Stimulated activated CD8-positive, alpha-beta memory T cell treated with anti-CD3 and anti-CD28 coated beads, Interleukin-12 subunit alpha, Interleukin-12 subunit beta, amount 100 ng/mL, for 4 hours (primary cell): ENCODE data around the gene ST3GAL4.

Experiments
- DNase-seq: peaks from one replicate; pipeline ENCODE4 v3.0.0-alpha.2; 2020; ENCODE audit warnings: low read depth

Gene ST3GAL4

DNA sequence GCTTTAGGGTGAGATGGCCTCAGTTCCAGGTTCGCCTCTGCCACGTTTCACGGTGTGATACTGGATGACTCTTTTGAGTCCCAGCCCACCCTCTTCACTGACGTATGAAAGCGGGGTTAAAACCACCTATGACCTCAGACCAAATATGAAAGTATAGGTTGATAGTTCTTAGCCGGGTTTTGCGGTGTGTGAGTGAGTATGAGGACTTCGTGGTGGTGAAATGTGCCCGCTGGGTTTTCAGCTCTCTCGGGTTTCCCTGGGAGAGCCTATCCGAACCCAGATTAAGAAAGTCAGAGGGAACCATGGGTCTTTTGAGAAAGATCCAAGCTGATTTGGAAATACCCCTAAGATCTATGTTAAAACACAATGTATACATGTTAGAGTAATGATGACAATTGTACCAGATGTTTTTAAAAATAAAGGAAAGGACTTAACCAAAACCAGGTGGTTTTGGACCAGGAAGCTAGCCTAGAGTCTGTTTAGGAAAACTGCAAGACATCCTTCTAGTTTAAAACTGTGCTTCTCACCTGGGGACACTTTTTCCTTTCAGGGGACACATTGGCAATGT lies 25.8 kb upstream of the ST3GAL4 start:
- DNase-seq, result peak; percentile 15

DNA sequence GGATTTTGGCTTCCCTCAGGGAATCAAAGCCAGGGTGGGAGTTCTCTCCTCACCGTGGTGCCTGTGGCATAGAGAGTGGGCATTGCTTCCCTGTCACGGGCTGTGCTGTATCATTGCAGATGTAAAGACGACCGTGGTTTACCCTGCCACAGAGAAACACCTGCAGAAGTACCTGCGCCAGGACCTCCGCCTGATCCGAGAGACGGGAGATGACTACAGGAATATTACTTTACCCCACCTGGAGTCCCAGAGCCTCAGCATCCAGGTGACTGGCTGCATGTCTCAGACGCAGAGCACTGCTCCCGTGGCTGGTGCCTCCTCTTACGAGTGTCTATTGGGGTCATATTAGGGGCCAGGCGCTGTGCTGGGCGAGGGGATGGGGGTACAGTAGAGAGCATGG lies 24.2 kb upstream of the ST3GAL4 start:
- DNase-seq, result no peak

DNA sequence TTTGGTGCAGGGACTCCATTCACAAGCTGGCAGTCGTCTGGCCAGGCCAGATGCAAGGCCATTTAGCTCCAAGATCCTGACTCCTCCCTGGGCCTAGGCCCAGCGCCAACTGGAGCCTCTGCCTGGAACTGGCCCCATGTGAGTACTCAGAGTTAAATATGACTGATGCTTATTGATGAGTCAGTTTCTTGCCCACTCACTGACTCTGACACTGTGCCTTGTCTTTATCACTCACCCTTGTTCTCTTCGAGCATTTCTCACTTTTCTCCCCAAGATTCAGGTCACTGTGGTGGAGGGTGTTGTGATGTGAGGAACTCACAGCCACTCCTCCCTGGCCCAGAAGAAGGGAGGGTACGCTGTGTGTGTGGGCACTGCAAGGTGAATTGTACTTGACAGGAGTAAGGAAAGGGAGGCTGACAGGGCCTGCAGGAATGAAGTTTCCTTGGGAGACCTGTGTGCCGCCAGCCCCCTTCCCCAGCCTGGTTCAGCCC lies 23.2 kb upstream of the ST3GAL4 start:
- DNase-seq, result no peak

DNA sequence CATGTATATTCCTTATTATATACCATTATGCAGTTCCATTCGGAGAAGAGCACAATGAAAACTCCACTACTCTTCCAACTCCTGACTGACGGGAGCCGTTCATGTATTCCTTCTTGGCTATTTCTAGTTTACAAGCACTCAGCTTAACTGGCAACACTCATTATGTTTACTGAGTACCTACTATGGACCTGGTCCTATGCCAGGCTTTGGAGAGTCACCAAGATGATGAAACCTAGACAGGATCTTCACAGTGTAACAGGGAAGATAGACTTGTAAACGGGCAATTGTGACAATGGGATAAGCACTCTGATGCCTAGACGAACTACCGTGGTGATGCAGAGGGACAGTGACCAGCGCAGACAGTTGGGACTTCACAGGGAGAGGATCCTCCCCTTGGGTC lies 22.3 kb upstream of the ST3GAL4 start:
- DNase-seq, result no peak

DNA sequence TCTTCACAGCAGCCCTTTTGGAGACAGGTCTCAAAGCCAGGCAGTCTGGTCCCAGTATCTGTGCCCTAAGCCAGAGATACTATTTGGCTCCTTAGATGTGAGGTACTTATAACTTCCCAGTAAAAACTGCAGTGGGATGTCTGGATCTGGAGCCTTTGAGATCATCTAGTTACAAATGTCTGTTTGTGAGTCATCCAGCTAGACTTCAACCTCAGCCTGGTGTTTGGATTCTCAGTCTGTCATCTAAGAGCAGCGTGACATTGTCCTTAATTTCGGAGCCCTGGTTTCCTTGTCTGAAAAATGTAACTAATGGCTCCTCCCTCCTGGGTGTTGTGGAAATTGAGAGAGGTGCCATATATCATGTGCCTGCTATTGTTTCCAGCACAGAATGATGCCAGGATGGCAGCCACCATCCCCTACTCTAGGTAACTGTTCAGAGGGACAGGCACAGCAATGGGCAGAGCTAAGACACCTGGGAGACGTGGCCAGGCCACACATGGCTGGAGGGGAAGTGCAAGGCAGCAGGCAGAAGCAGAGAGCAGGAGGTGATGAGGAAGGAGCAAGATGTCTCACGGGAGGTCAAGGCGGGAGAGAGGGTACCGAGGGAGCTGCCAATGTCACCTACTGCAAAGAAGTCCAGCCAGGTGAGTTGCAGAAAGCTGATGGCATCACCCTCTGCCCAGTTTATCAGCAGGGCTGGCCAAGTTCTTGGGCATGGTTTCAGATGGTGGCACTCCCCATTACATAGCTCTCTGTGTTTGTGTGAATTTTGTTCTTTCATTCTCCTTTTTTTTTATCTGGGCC lies 20.6 kb upstream of the ST3GAL4 start:
- no peak for DNase-seq

DNA sequence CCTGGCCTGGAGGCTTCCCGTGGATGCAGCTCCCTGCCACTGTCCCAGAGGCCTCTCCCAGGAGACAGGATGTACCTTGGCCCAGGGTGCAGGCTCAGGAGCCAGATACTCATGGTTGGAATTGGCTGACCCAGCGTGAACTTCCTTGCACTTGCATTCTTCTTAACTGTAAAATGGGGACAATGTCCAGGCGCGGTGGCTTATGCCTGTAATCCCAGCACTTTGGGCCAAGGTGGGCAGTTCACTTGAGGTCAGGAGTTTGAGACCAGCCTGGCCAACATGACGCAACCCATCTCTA lies 20.1 kb upstream of the ST3GAL4 start:
- no peak for DNase-seq

DNA sequence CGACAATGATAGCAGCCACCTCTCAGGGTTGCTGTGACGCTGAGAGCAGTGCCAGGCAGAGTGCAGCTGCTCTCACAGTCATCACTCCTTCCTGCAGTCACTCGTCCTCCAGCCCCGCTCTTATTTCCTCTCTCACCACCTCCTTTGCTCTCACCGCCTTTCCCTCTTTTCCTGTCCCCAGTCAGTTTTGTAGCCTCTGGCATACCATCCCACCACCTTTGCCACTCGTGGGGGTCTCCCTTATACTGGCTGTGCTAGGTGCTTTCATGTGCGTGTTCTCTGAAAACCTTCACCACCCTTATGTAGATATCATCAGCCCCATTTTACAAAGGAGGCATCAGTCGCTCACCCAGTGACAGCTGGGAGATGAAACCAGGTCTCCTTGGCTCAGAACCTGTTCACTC lies 19.3 kb upstream of the ST3GAL4 start:
- DNase-seq, result no peak

DNA sequence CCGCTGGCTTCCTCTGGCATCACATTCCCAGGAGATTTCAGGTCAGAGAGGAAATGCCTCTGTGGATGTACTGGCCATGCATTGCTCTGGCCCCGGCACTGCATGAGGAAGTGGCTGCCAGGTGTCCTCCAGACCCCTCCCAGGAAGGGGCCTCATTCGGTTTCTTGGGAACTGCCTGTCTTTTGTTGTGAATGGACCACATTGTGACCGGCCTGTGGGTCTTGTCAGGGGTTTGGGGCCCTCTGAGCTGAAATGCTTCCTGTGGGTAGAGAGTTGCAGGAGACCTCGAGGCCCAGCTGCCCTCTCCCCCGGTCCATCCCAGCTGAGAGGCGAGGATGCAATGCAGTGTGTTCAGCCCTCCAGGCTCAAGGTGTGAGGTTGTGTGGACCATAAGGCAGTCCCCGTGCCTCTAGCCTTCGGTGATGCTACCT lies 18.8 kb upstream of the ST3GAL4 start:
- no peak for DNase-seq

DNA sequence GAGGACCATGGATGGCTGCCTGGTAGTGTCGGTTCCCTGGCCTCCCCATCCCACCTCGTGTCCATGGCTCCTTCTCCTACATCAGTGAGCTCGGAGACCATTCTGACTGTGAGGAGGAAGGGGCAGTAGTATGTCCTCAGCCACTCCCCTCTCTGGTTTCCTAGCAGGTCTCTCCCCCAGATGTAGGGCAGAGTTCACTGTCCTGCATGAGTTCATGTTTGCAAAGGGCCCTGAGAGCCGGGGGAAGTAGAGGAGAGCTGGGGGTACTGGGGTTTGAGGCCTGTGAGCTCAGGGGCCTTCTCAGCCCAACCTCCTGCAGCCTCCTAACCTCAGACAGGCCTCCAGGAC lies 18.4 kb upstream of the ST3GAL4 start:
- DNase-seq, result no peak

DNA sequence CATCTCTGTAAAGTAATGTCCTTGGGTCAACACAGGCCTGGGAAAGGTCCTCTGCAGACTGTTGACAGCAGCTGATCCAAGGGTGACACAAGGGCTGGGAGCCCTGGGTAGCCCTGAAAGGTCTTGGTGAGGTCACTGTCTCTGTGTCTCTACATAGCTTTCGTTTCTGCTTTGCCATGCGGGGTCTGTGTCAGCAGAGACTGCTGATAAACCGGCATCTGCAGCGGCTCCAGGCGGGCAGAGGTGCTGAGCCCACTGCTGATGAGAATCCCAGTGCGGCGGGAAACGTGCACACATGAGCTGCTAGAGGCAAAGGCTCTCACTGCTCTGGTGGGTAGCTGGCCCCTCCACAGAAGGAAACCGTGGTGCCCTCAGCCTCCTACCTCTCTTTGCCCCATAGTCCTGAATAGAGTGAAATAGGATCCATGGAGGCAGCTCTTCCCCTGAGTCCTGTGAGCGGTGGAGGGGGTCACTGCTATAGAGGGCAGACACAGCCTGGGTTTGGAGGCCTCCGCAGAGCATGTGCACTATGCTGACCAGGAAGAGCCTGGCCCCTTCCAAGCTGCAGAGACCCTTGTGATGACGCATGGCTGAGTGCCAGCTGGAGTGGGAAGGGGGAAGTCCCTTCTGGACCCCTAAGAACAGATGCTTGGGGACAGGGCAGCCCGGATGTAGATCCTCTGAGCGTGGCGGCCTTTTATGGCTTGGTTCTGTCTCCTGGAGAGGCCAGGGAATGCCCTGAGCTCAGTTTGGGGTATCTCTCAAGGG lies 17.8 kb upstream of the ST3GAL4 start:
- no peak for DNase-seq

DNA sequence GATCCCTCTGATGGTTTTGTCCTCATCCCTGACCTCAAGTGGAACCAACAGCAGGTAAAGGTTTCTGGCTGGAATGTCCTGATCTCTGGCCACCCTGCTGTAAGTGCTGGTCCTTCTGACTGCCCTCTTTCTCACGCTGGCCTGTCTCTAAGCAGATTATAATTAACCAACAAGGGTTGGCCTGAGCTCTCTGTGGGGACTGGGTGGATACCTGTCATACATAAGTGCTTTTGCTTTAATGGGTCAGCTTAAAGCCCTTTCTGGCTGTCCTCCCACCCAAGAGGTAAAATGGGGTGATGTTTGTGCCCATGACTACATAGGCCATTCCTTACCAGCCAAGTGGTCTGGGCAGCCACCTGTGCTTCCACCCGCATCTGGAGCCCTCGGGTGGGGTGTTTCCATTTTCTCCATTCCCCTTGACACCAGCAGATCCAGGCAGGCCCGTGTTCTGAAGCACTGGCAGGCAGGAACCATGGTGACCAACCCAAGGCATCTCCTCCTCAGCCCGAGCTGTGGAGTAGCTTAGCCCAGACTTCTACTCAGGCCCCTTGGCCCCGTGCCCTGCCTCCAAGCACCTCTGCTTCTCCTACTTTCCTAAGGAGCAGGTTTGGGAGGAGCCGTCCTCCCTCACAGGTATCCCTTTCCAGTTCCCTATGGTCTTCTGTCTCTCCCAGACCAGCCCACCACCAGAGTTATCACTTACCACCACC lies 17.0 kb upstream of the ST3GAL4 start:
- DNase-seq, result no peak

DNA sequence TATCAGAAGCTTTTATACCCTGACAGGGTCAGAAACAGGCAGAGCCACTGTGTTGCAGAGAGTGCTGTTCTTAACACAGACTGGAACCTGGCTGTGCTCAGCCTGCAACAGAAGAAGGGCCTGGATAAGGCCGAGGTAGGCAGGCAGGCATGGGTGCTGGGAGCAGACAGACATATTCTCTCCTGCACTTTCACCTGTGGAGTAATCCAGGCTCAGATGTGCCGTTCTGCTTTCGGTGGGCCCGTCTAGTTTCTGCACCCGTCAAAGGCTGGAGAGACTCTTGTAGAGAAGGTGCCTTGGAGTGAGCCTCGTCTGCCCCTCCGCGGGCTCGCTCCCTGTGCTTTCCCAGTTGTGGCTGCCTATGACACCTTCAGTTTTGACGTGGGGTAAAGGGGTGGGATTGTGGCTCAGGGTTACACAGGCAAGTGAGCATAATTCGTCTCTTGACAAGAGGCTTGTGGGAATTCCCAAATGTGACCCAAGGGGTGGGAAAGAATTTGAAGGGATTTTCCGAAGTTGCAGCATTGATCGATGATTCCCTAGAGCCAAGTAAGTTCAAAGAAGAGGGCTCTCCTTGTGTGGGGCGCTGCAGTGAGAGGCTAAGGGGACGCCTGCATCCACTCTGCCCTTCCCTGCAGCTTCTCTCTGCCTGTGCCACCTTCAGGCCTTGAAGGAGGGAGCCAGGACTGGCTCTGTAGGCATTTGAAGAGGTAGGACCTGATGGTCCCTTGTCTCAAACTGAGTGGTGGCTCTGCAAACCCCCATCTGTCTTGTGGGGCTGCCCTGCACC lies 16.2 kb upstream of the ST3GAL4 start:
- no peak for DNase-seq

DNA sequence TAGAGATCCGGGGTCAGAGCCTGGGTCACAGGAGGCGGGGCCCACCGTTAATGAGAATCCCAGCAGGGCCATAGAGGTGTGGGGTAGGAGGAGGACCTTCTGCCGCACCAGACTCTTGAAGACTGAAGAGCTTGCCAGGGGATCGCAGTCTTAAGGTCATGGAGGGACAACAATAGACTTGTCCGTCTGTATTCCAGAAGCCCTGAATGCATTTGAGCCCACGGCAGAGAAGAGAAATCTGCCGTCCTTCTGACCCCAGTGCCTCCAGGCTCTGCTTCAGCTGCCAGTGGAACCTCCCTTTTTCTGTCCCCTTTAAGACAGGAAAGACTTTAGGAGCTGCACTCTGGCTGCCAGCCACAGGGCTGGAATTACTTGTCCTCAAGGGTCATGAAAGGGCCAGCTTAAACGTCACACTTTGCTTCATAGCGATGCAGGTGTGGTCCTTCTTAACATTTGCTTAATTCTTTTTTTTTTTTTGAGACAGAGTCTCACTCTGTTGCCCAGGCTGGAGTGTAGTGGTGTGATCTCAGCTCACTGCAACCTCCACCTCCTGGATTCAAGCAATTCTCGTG lies 15.5 kb upstream of the ST3GAL4 start:
- DNase-seq, result no peak

DNA sequence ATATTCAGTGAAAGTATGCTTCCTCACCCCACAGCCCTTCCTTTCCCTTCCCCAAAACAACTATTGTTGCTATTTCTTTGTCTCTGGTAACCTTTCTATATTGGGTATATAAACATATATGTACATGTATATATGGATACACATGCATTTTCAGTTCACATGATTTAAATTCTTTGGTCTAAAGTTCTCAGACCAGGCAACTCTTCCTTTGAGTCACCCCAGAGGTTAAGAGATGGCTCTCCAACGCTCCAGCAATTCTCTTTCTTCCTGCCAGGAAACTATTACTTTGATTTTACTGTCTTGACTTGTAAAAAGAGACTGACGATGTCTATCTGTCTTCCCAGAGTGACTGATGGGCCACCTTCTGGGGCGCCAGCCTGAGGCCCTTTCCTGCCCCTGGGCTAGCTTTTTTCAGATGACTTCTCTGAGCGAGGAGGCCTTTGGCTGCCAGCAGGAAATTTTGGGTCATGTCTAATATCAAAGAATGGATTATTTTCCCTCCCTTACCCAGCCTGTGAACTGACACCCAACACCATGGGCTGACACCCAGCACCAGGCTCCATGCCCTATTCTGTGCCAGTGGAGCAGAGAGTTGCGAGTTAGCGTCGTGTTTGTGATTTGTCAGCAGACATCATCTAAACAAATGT lies 14.4 kb upstream of the ST3GAL4 start:
- DNase-seq, result no peak

DNA sequence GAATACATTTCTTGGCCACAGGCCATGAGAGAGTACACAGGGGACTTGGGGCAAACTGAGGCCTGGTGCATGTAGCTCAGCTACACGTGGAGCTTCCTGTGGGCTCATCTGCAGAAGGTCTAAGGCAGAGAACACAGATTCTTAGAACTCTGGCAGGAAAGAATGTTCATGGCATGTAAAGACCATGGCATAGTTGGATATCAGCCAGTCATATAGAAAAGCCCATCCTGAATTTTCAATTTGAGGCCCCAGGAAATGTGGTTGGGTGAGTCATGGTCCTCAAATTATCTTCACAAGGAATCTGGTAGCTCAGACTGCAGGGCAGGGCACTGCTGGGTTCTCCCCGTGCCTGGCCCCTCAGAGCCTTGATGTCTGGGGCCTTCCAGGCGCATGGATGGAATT lies 13.7 kb upstream of the ST3GAL4 start:
- DNase-seq, result no peak

DNA sequence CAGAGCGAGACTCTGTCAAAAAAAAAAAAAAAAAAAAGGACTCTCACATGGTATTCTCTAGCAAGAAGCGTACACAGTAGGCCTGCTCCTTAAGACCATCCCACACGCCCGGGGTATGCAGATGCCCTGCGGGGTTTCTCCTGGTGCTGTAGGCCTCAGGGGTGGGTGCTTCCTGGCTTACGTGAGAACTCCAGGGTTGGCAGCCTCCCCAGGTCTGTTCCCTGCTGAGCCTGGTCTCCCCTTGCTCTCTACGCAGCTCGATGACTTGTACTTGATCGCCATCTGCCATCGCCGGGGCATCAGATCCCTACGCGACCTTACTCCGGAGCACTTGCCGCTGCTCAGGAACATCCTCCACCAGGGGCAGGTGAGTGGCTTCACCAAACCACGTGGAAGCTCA lies 12.4 kb upstream of the ST3GAL4 start:
- DNase-seq, result no peak

DNA sequence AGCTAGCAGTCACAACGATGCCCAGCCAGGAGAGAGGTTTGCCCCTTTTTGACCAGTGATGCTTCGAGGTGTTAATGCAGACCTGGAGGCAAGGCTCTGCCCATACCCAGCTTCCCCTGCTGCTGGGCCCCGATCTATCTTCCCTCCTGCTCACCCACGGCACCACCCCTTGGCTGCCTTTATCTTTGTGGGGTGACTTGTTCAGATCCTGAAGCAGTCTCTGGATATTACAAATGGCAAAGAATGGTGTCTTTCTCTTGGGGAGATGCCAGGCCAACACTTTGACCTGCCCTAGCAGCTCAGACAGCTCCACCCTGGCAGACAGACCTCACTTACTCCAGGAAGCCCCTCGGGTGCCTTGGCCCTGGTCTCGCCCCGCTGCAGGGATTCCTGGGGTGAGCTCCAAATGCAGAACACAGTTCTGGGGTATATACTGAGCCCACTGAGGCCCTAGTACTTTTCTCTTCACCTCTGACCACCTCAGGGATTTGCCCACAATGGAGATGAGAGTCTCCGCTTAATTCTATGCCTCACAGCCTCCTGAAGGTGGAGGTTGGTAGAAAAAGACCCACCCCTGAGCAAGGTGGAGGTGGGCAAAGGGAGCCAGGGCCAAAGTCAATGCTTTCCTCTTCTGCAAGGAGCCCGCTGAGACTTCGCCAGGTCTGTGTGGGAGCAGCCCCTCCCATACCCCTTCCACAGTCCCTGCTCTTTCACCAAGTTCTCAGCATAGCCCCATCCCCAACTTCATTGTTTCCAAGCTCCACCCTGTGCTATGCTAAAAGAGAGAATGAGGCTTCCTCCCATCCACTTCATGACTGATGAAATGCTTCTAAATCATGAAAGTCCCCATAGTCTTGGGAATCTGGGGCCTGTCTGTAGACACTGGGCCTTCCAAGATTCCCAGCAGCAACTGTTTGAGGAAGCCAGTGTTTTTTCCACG lies 11.1 kb upstream of the ST3GAL4 start:
- DNase-seq, result no peak

DNA sequence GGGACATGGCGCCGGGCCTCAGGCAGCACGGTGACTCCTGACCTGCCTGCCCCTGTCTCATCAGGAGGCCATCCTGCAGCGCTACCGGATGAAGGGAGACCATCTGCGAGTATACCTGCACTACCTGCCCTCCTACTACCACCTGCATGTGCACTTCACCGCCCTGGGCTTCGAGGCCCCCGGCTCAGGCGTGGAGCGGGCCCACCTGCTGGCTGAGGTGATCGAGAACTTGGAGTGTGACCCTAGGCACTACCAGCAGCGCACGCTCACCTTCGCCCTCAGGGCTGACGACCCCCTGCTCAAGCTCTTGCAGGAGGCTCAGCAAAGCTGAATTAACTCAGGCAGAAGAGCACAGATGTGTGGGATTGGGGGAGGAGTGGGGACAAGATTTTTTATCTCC lies 10.2 kb upstream of the ST3GAL4 start:
- no peak for DNase-seq

DNA sequence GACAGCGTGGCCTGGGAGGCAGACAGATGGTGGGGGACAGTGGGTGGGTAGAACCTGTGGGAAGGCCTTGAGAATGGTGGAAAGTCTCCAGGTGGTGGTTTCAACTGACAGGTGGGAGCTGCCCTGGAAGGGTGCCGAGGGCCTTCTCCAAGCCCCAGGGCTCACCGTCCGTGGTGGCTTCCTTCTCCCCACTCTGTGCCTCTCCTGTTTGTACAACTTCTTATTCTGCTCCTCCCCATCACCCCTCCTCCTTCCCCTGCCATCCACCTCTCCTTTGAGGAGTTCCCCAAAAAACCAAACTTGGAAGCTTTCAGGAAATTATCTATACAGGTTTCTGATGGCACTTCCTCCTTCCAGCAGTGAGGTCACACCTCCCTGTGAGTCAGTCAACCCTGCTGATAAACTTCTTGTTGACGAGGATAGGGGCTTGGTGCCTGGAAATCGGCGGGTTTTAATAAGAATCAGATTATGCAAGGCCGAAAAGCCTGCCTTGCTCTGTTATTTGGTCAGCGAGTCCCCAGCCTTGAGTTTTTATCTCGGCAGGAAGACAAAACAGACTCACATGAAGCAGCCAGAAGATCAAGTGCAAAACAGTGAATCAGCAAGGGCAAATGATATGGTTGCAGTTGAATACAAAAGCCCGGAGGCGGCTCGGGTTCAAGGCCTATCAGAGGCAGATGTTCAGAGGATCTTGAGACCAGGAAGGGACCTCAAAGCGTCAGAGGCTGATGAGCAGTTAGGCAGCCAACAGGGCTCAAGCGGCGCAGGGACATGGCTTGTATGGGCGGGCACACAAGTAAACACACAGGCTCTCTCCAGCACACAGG lies 9.5 kb upstream of the ST3GAL4 start:
- DNase-seq, result no peak
